Tibial nerve (tissue), 4 donors: ENCODE measurements around the gene PDE6G. TPM values are rescaled to one million over a fixed set of nuclear protein-coding genes. Genes with fewer than 3 reads are reported as not detected.

Source experiments
- small RNA-seq: library from RNA; depleted of rRNA; stranded (forward); fragments of <200 nt; gene quantifications from one replicate; pipeline ENCODE3, GENCODE V24; 2016
- total RNA-seq, 4 donors: library from RNA; depleted of rRNA; stranded (reverse); fragments of >200 nt; gene quantifications; one replicate each; pipeline ENCODE4 v1.1.0, GENCODE V29; 2016

The PDE6G gene
- total RNA-seq, 4 donors from 2014 or later, result not detected

Small RNA genes within 50 kb of the gene (small RNA-seq; reads per million reads assigned to genes)
- gene MIR6786, result 0.66 reads per million

Other genes starting within 250 kb of the PDE6G start
- 1,000 to 10,000 TPM; 2,372 to 2,875 (median 2,670) TPM for gene ACTG1, start 143.7 kb downstream of the PDE6G start, total RNA-seq
- 1 to 10 TPM in 3 of 4 donors, under 1 TPM in 1; 0.42 to 4.4 (median 3.7) TPM for gene FSCN2, start 128.2 kb downstream of the PDE6G start, total RNA-seq
- gene FAAP100, start 104.2 kb downstream of the PDE6G start, total RNA-seq, result 10 to 100 TPM; 20.1 to 41.7 (median 26.7) TPM
- gene NPLOC4, start 19.4 kb downstream of the PDE6G start, total RNA-seq, result 10 to 100 TPM; 51.1 to 79.2 (median 62.1) TPM
- under 1 TPM in 2 of 4 donors, not detected in 2; 0.22 to 0.84 TPM for gene TSPAN10, start 19.3 kb downstream of the PDE6G start, total RNA-seq
- 10 to 100 TPM; 31.4 to 38.1 (median 35.8) TPM for gene OXLD1, start 10.1 kb upstream of the PDE6G start, total RNA-seq
- gene CCDC137, start 10.2 kb upstream of the PDE6G start, total RNA-seq, result 10 to 100 TPM; 10.9 to 35.7 (median 14.4) TPM
- 10 to 100 TPM; 22.1 to 37.9 (median 34.3) TPM for gene ARL16, start 27.3 kb upstream of the PDE6G start, total RNA-seq
- 100 to 1,000 TPM in 2 of 4 donors, 10 to 100 TPM in 2; 75.2 to 166 (median 104) TPM for gene HGS, start 27.5 kb upstream of the PDE6G start, total RNA-seq
- gene MRPL12, start 46.8 kb upstream of the PDE6G start, total RNA-seq, result 10 to 100 TPM; 26.1 to 63.3 (median 35.8) TPM
- 10 to 100 TPM; 10.8 to 32.1 (median 22.6) TPM for gene SLC25A10, start 55.7 kb upstream of the PDE6G start, total RNA-seq
- 10 to 100 TPM in 2 of 4 donors, 1 to 10 TPM in 2; 1.8 to 14.7 (median 8.1) TPM for gene GCGR, start 147.6 kb upstream of the PDE6G start, total RNA-seq
- 100 to 1,000 TPM in 1 of 4 donors, 10 to 100 TPM in 3; 78.7 to 105 (median 92.5) TPM for gene MCRIP1, start 176.7 kb upstream of the PDE6G start, total RNA-seq
- 1 to 10 TPM in 1 of 4 donors, not detected in 3; 2.6 TPM for gene PPP1R27, start 178.5 kb upstream of the PDE6G start, total RNA-seq
- gene P4HB, start 204.0 kb upstream of the PDE6G start, total RNA-seq, result 100 to 1,000 TPM; 385 to 594 (median 472) TPM
- gene ARHGDIA, start 214.8 kb upstream of the PDE6G start, total RNA-seq, result 100 to 1,000 TPM; 190 to 484 (median 237) TPM
- 10 to 100 TPM; 44.5 to 67.2 (median 63.5) TPM for gene ALYREF, start 235.0 kb upstream of the PDE6G start, total RNA-seq
- 100 to 1,000 TPM in 3 of 4 donors, 10 to 100 TPM in 1; 95.4 to 116 (median 106) TPM for gene ANAPC11, start 235.2 kb upstream of the PDE6G start, total RNA-seq
- 1 to 10 TPM in 3 of 4 donors, not detected in 1; 4.2 to 8.7 (median 5.4) TPM for gene NPB, start 245.7 kb upstream of the PDE6G start, total RNA-seq